HEK293 (cell line): ENCODE data around the gene GDAP1L1.

ENCODE experiments used
- TCF7L2 ChIP-seq: IDR thresholded peaks from 2 replicates; pipeline ENCODE4 v1.6.1; 2011; ENCODE audit warnings: low read depth, mild to moderate bottlenecking, inconsistent platforms, low read length, moderate library complexity, borderline replicate concordance
- ZNF10 ChIP-seq: fragments of 450-650 bp; formaldehyde crosslinking; IDR thresholded peaks from 2 replicates; pipeline ENCODE4 v1.5.1; 2017; ENCODE audit warnings: missing biosample characterization, missing genetic modification characterization
- ZNF354C ChIP-seq: fragments of 450-650 bp; formaldehyde crosslinking; IDR thresholded peaks from 2 replicates; pipeline ENCODE4 v1.5.1; 2016; ENCODE audit warnings: missing biosample characterization, missing genetic modification characterization, low read depth, borderline replicate concordance
- ZNF416 ChIP-seq: fragments of 450-650 bp; formaldehyde crosslinking; IDR thresholded peaks from 2 replicates; pipeline ENCODE4 v1.5.1; 2016; ENCODE audit warnings: missing biosample characterization, missing genetic modification characterization
- TF ChIP-seq, protein P1 (sequence below): fragments of 450-650 bp; formaldehyde crosslinking; IDR thresholded peaks from 2 replicates; pipeline ENCODE4 v1.5.1; 2016; ENCODE audit warnings: missing biosample characterization, missing genetic modification characterization
- TF ChIP-seq, protein P2 (sequence below): fragments of 450-650 bp; formaldehyde crosslinking; IDR thresholded peaks from 2 replicates; pipeline ENCODE4 v1.5.1; 2016; ENCODE audit warnings: missing biosample characterization, missing genetic modification characterization, low read depth
- TF ChIP-seq, protein P3 (sequence below): fragments of 450-650 bp; formaldehyde crosslinking; IDR thresholded peaks from 2 replicates; pipeline ENCODE4 v1.5.1; 2016; ENCODE audit warnings: missing biosample characterization, missing genetic modification characterization
- TF ChIP-seq, protein P4 (sequence below): fragments of 450-650 bp; formaldehyde crosslinking; IDR thresholded peaks from 2 replicates; pipeline ENCODE4 v1.5.1; 2016; ENCODE audit warnings: missing biosample characterization, missing genetic modification characterization

DNA sequence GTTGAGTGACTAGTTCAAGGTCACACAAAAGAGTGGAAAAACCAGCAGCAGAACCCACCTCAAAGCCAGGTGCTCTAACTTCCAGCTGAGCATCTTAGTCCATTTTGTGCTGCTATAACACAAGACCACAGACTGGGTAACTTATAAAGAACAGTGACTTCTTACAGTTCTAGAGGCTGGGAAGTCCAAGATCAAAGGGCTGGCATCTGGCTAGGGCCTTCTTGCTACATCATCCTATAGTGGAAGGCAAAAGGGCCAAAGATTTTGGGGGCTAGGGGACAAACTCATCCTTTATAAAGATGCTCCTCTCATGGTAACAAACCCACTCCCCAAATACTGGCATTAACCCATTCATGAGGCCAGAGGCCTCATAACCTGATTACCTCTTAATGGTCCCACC lies 54.2 kb downstream of the GDAP1L1 start:
- TF ChIP-seq, protein P1, sequence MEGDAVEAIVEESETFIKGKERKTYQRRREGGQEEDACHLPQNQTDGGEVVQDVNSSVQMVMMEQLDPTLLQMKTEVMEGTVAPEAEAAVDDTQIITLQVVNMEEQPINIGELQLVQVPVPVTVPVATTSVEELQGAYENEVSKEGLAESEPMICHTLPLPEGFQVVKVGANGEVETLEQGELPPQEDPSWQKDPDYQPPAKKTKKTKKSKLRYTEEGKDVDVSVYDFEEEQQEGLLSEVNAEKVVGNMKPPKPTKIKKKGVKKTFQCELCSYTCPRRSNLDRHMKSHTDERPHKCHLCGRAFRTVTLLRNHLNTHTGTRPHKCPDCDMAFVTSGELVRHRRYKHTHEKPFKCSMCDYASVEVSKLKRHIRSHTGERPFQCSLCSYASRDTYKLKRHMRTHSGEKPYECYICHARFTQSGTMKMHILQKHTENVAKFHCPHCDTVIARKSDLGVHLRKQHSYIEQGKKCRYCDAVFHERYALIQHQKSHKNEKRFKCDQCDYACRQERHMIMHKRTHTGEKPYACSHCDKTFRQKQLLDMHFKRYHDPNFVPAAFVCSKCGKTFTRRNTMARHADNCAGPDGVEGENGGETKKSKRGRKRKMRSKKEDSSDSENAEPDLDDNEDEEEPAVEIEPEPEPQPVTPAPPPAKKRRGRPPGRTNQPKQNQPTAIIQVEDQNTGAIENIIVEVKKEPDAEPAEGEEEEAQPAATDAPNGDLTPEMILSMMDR (tag by site-specific recombination) = no peak
- no peak for TF ChIP-seq ZNF10 (tag by site-specific recombination)
- TF ChIP-seq, protein P2, sequence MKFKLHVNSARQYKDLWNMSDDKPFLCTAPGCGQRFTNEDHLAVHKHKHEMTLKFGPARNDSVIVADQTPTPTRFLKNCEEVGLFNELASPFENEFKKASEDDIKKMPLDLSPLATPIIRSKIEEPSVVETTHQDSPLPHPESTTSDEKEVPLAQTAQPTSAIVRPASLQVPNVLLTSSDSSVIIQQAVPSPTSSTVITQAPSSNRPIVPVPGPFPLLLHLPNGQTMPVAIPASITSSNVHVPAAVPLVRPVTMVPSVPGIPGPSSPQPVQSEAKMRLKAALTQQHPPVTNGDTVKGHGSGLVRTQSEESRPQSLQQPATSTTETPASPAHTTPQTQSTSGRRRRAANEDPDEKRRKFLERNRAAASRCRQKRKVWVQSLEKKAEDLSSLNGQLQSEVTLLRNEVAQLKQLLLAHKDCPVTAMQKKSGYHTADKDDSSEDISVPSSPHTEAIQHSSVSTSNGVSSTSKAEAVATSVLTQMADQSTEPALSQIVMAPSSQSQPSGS (tag by site-specific recombination) = no peak
- TF ChIP-seq, protein P3, sequence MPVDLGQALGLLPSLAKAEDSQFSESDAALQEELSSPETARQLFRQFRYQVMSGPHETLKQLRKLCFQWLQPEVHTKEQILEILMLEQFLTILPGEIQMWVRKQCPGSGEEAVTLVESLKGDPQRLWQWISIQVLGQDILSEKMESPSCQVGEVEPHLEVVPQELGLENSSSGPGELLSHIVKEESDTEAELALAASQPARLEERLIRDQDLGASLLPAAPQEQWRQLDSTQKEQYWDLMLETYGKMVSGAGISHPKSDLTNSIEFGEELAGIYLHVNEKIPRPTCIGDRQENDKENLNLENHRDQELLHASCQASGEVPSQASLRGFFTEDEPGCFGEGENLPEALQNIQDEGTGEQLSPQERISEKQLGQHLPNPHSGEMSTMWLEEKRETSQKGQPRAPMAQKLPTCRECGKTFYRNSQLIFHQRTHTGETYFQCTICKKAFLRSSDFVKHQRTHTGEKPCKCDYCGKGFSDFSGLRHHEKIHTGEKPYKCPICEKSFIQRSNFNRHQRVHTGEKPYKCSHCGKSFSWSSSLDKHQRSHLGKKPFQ (tag by site-specific recombination) = no peak
- TF ChIP-seq, protein P4, sequence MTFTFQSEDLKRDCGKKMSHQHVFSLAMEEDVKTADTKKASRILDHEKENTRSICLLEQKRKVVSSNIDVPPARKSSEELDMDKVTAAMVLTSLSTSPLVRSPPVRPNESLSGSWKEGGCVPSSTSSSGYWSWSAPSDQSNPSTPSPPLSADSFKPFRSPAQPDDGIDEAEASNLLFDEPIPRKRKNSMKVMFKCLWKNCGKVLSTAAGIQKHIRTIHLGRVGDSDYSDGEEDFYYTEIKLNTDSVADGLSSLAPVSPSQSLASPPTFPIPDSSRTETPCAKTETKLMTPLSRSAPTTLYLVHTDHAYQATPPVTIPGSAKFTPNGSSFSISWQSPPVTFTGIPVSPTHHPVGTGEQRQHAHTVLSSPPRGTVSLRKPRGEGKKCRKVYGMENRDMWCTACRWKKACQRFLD (tag by site-specific recombination) = no peak
- TF ChIP-seq ZNF354C (tag by site-specific recombination) = no peak
- no peak for TF ChIP-seq ZNF416 (tag by site-specific recombination)
- no peak for TF ChIP-seq TCF7L2
